Smooth muscle cell (in vitro differentiated cells): ENCODE measurements around the gene MAP3K5. TPM values are rescaled to one million over a fixed set of nuclear protein-coding genes. Genes with fewer than 3 reads are reported as not detected.

Experiments used
- DNase-seq: peaks from one replicate; lab custom pipeline; 2025; ENCODE audit not compliant: unreplicated experiment; lab: John Stamatoyannopoulos, UW
- H2AFZ ChIP-seq: fragments of 200-600 bp; sonication (generic); 2 replicates; pipeline ENCODE4 v1.6.0; 2016; ENCODE audit warnings: antibody characterized with exemption, low read depth, mild to moderate bottlenecking
- H3F3A ChIP-seq: fragments of 200-600 bp; sonication (generic); 2 replicates; pipeline ENCODE4 v1.6.0; 2017; ENCODE audit warnings: antibody characterized with exemption, low read depth
- H3K27ac ChIP-seq: fragments of 200-600 bp; sonication (generic); 2 replicates; pipeline ENCODE4 v1.5.1; 2016; ENCODE audit warnings: low read depth, mild to moderate bottlenecking
- H3K27me3 ChIP-seq: fragments of 200-600 bp; sonication (generic); 2 replicates; pipeline ENCODE4 v1.6.1; 2016; ENCODE audit warnings: low read depth, mild to moderate bottlenecking
- H3K36me3 ChIP-seq: fragments of 200-600 bp; sonication (generic); 2 replicates; pipeline ENCODE4 v1.5.1; 2016; ENCODE audit warnings: low read depth
- H3K4me1 ChIP-seq: fragments of 200-600 bp; sonication (generic); 2 replicates; pipeline ENCODE4 v1.5.1; 2016; ENCODE audit warnings: low read depth
- H3K4me2 ChIP-seq: fragments of 200-600 bp; sonication (generic); 2 replicates; pipeline ENCODE4 v1.6.0; 2016; ENCODE audit warnings: mild to moderate bottlenecking
- H3K4me3 ChIP-seq: fragments of 200-600 bp; sonication (generic); 2 replicates; pipeline ENCODE4 v1.5.1; 2016; ENCODE audit warnings: mild to moderate bottlenecking
- H3K79me2 ChIP-seq: fragments of 200-600 bp; sonication (generic); 2 replicates; pipeline ENCODE4 v1.6.0; 2016; ENCODE audit warnings: low read depth, mild to moderate bottlenecking
- H3K9ac ChIP-seq: fragments of 200-600 bp; sonication (generic); 2 replicates; pipeline ENCODE4 v1.6.0; 2016; ENCODE audit warnings: low read depth
- H3K9me3 ChIP-seq: fragments of 200-600 bp; sonication (generic); replicated peaks from 2 replicates; pipeline ENCODE4 v1.5.1; 2016; ENCODE audit warnings: low read depth
- H4K20me1 ChIP-seq: fragments of 200-600 bp; sonication (generic); 2 replicates; pipeline ENCODE4 v1.6.0; 2016; ENCODE audit warnings: low read depth
- CTCF ChIP-seq: fragments of 200-600 bp; sonication (generic); IDR thresholded peaks from 2 replicates; pipeline ENCODE4 v1.5.1; 2017; ENCODE audit warnings: borderline replicate concordance, mild to moderate bottlenecking, antibody characterized with exemption; ENCODE audit not compliant: insufficient read depth, poor library complexity, severe bottlenecking
- WGBS: methylation state at CpG from one replicate; pipeline ENCODE4 v1.1.7; 2016; ENCODE audit warnings: low lambda C conversion rate; 5-methylcytosine and 5-hydroxymethylcytosine counted together
- polyA plus RNA-seq: library from polyadenylated mRNA; unstranded; fragments of >200 nt; fragmentation: Nextera tagmentation; extraction: Ambion mirVana; gene quantifications from 2 replicates; pipeline ENCODE4 v1.2.1, GENCODE V29; 2016
- total RNA-seq: library from RNA; depleted of rRNA; stranded (reverse); fragments of >200 nt; gene quantifications from 2 replicates; pipeline ENCODE4 v1.2.3, GENCODE V29; 2014

The MAP3K5 gene
- total and polyA plus RNA-seq, 2 experiments from 2014 or later, result 0.93 to 2.1 TPM

- no peak overlapping the region for H3K4me3 ChIP-seq
Measured at GRCh38 chr6:136614350-136614749, 177.9 kb downstream of the MAP3K5 start.

DNA sequence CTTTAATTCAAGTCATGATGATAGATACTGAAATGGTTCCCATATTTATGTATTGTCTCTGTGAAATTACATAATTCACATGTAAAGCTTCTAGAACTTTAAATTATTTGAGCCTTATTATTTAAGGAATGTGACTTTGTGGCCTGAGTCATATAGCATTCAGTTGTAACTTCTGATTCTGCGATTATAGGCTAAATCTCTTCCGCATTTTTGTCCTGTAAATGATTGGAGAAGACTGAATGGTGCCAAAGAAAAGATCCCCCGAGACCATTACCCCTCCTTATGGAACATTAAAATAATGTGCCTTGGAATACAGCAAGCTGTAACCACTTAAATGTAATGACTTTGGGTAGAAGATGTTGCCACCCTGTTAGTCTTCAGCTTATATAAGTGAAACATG is 178.8 kb downstream of the MAP3K5 start:
- H3F3A ChIP-seq, result peaks cover 9% of the 10 kb centered on the region
- H3K27ac ChIP-seq, result no peak overlapping the region
- H3K4me1 ChIP-seq, result peaks cover 5% of the 10 kb centered on the region
- DNase-seq, result no peak
- TF ChIP-seq CTCF, result no peak
- H3K36me3 ChIP-seq, result no peaks in the 10 kb centered on the region
- H3K4me3 ChIP-seq, result no peak overlapping the region
- H3K9ac ChIP-seq, result no peak overlapping the region
- H3K9me3 ChIP-seq, result no peaks in the 10 kb centered on the region
- H3K27me3 ChIP-seq, result no peaks in the 10 kb centered on the region
- WGBS, result 76% methylated on average over 3 of the region's 3 CpGs
- no peaks in the 10 kb centered on the region for H3K79me2 ChIP-seq
- peak overlapping the region; percentile 6 for H3K4me2 ChIP-seq
- no peak overlapping the region for H2AFZ ChIP-seq
- no peaks in the 10 kb centered on the region for H4K20me1 ChIP-seq

More at GRCh38 chr6:136614350-136614749, 177.9 kb downstream of the MAP3K5 start:
- H3K36me3 ChIP-seq, result no peaks in the 10 kb centered on the region
- no peak overlapping the region for H2AFZ ChIP-seq
- no peaks in the 10 kb centered on the region for H3K27me3 ChIP-seq
- H3K9me3 ChIP-seq, result no peaks in the 10 kb centered on the region
- TF ChIP-seq CTCF, result no peak
- no peak for DNase-seq
- H3K27ac ChIP-seq, result no peak overlapping the region
- no peaks in the 10 kb centered on the region for H3K79me2 ChIP-seq
- H4K20me1 ChIP-seq, result no peaks in the 10 kb centered on the region
- no peak overlapping the region for H3K9ac ChIP-seq
- no peaks in the 10 kb centered on the region for H3K4me1 ChIP-seq
- WGBS, result 95% methylated on average over 1 of the region's 1 CpG
- H3K4me2 ChIP-seq, result no peak overlapping the region
- peaks cover 7% of the 10 kb centered on the region for H3F3A ChIP-seq

- Histone ChIP-seq H3K9ac (no peak overlapping the region), H3K27me3 (no peaks in the 10 kb centered on the region), H3K27ac (no peak overlapping the region), H3K4me3 (no peak overlapping the region), H3K9me3 (no peaks in the 10 kb centered on the region), H4K20me1 (no peaks in the 10 kb centered on the region), H3K4me2 (no peak overlapping the region), H3K4me1 (peaks cover 5% of the 10 kb centered on the region), H3K36me3 (no peaks in the 10 kb centered on the region), H2AFZ (no peak overlapping the region), H3K79me2 (no peaks in the 10 kb centered on the region), H3F3A (peaks cover 9% of the 10 kb centered on the region)
- TF ChIP-seq CTCF, result no peak
- DNase-seq, result no peak
- 75% methylated on average over 6 of the region's 6 CpGs for WGBS
Measured at GRCh38 chr6:136612666-136613389, 179.4 kb downstream of the MAP3K5 start.

DNA sequence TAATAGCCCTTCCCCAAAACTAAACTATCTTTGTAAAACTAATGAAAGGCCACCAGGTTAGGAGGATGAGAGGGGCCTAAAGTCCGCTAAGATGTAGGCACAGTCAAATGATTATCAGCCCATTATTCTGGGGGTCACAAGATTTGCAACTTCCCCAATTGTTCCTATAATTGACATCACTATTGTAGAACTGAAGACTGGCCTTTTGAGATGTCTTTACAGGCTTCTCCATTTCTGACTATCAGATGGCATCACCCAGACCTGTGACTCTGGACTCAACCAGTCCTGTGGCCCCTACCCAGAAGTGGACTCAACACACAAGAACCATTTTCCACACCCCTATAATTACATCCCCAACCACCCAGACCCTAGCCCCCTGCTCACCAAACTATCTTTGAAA is 180.5 kb downstream of the MAP3K5 start:
- TF ChIP-seq CTCF, result no peak
- Histone ChIP-seq H3K4me1 (peaks cover 5% of the 10 kb centered on the region), H2AFZ (no peak overlapping the region), H3K27ac (no peak overlapping the region), H3K4me2 (no peak overlapping the region), H3K9ac (no peak overlapping the region), H4K20me1 (no peaks in the 10 kb centered on the region), H3F3A (peaks cover 9% of the 10 kb centered on the region), H3K4me3 (no peak overlapping the region), H3K79me2 (no peaks in the 10 kb centered on the region), H3K27me3 (no peaks in the 10 kb centered on the region), H3K9me3 (no peaks in the 10 kb centered on the region), H3K36me3 (no peaks in the 10 kb centered on the region)
- WGBS, result 96% methylated on average over 1 of the region's 1 CpG
- DNase-seq, result no peak
